Anterior cingulate cortex (tissue), 58 donors: ENCODE measurements around the gene GJD4.

Experiments
- DNase-seq, 58 donors: peaks; one replicate each; lab custom pipeline; 2025; lab: John Stamatoyannopoulos, UW

GJD4 gene, protein sequence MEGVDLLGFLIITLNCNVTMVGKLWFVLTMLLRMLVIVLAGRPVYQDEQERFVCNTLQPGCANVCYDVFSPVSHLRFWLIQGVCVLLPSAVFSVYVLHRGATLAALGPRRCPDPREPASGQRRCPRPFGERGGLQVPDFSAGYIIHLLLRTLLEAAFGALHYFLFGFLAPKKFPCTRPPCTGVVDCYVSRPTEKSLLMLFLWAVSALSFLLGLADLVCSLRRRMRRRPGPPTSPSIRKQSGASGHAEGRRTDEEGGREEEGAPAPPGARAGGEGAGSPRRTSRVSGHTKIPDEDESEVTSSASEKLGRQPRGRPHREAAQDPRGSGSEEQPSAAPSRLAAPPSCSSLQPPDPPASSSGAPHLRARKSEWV

DNA sequence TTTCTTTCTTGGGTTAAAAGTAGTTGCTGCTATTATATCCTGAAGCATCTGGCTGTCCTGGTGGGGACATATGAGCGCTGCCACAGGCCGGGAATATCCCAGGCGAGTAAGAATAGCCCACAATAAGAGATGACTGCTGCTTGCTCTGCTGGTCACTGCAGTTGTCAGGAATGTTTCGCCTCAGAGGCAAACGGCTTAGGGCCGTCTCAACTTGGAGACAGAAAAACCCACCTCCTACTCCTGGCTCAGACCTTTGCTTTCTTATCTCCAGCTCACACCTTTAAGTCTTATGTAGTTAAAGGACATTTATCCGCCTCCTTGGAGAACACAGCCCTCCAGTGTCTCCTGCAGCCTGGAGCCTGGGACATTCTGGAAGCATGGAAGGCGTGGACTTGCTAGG is at the start of gene GJD4:
TSS of gene GJD4 (plus strand) at position 151 of the 400 bp plus-strand sequence. CDS start at position 378, 227 bp downstream.
- DNase-seq: no peak

DNA sequence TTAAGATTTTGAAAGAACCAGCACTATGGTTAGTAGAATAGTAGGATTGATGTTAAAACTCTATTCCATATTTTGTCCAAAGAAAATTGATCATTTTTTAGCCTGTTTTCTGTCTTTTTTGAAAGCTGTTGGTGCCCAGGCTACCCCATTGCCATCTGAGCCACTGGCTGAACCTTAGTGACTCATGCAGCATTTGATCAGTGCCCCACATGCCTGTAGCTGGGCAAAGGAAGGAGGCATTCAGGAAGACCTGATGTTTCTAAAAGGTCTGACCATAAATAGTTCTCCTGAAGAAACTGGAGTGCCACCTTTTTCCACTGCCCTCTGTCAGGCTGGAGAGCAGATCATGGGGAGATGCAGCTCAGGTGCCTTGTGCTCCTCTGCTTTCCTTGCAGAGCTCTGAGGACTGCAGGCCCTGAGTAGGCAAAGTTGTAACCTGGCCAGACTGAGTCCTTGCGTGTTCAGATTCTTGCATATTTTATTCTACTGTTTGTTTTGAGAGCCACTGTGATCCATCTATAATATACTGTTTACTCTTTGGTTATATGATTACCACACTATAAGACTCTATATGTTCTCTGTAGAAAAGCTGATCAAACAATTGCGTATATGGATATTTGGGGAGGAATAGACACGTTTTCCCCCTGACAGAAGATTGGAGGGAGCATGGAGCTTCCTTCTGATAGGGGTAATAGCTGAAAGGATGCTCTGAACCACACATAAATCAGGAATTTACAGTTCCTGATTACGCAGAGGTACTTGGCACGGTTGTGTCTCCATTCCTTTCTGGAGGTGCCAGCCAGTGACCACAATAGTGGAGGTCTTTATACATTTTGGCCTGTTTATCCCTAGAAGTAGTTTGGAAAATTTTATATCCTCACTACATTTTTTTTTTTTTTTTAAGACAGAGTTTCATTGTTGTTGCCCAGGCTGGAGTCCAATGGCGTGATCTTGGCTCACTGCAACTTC is 48.9 kb upstream of the GJD4 start:
- no peak for DNase-seq

DNA sequence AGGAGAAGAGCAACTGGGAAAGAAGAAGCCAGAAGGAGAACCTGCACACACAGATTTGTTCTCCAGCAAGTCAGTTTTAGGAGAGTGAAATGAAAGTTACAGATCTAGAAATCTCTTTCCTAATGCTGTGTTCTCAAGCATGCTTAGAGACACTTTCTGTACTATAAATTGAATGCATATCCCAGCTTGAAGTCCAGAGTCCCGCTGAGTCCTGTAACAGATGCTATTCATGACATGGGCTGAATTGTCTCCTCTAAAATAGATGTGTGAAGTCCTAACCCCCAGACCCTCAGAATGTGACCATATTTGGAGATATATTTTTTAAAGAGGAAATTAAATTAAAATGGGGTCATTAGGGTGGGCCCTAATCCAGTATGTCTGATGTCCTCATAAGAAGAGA is 46.9 kb upstream of the GJD4 start:
- no peak for DNase-seq

DNA sequence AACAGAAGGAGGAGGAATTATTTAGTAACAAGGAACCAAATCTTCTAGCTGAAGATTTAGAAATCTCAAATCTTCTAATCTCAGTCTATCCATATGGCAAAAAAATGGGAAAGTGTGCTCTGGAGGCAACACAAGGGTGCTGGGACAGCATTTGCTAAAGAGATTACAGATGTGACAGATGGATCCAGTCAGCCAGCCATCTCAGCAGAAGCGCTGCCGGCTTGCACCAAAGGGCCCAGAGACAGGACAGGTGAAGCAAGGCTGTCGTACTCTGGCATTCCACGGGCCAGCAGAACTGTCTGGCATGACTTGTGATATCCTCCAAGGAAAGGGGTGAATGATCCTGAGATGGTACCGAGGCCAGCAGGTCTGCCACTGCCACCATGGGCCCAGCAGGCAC is 45.7 kb upstream of the GJD4 start:
- DNase-seq: peak in 1 of 58 donors; percentile 6

DNA sequence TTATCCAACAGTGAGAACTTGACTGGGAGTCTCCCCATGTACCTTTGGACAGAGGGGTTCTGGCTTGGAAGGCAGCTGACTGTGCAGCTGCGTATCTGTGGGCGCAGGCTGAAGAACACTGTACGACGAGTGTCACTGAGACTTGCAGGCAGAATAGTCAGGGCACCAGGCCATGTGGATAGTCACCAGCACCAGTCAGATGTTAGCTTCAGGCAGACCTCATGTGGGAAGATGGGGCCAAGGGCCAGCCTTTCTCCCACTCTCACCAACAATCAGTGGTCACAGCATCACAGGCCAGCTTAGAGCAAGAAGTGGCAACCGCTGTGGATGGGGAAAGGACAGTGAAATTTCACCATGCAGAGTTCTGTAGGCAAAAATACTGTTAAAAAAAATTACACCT is 43.4 kb upstream of the GJD4 start:
- DNase-seq: peak in 32 of 58 donors; percentile 15 to 73 (median 40)

DNA sequence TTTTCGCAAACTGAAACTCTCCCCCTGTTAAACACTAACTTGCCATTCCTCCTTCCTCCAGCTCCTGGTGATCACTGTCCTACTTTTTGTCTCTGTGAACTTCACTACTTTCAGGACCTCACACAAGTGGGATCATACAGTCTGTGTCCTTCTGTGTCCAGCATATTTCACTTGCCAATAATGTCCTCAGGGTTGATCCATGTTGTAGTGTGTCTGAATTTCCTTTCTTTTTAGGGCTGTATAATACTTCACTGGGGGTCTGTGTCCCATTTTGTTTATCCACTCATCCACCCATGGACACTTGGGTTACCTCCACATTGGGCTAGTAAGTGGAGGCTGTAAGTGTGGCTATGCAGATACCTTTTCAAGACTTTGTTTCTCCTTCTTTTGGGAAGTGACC is 42.7 kb upstream of the GJD4 start:
- no peak for DNase-seq

DNA sequence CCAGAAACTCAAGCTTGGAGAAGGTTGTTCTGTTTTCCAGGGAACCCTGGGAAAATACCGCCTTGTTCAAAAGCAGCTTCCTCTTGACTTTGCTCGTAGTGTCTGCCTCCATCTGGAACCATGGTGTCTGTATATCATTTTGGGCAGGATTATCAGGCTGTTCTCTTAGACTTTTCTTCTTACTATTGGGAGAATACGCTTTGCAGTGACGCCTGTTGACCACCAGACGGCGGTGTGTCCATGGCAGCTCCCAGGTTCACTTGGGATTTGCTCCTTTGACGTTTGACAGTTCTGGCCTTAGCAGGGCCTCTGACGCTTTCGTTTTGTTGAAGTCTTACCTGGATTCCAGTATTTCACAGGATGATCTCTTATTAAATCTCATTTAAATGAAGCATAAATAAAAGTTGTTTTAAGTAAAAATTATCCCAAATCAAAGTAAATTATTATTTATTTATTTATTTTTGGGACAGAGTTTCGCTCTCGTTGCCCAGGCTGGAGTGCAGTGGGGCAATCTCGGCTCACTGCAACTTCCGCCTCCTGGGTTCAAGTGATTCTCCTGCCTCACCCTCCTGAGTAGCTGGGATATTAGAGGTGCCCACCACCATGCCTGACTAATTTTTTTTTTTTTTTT is 41.8 kb upstream of the GJD4 start:
- DNase-seq: peak in 14 of 58 donors; percentile 8 to 45 (median 31)

DNA sequence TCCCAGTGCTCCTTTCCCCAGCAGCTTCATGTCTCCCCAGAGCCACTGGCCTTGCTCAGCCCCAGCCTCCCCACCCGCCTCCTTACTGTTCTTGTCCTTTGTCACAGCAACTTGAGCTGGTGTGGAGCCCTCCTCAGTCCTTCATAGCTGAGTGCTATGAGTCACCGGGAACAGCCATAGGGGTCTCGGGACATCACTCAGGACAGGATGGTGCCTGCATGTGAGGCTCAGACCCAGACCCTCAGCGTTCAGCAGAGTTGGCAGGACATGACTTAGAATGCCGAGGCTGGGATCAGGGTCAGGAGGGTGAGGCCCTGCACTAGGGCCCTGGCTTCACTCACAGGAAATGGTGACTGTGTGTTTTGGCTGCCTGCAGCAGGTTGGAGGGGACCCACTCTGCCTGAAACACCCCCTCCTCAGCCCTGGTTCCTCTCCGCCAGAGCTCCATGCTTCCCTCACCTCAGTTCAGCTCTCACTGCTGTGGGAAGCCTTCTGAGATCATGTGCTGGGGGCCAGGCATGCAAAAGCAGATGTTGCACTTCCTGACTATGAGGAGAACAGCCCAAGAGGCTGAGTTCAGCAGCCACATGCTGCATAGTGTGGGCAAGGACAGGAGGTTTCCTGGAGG is 40.7 kb upstream of the GJD4 start:
- DNase-seq: peak in 12 of 58 donors; percentile 14 to 41 (median 25)

DNA sequence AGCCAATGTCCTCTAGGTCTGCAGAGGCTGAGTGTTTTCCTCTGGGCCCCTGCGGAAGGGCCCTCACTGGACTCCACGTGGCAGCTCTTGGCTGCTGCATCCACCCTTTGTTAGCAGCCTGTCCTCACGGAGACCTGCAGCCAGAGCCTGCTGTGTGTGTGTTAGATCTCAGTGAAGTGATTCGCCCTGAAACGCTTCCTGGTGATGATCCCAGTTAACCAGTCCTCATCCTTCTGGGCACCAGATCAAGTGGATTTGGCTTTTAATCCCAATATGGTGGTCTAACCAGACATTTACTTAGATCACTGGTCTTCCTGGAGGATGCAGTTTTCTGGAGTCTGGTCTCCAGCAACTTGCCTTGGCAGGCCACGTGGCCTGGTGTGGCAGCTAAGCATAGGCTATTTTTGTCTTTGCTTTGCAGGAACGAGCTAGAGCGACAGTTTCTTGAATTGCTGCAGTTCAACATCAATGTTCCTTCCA is 39.5 kb upstream of the GJD4 start:
- peak in 41 of 58 donors; percentile 18 to 76 (median 44) for DNase-seq

DNA sequence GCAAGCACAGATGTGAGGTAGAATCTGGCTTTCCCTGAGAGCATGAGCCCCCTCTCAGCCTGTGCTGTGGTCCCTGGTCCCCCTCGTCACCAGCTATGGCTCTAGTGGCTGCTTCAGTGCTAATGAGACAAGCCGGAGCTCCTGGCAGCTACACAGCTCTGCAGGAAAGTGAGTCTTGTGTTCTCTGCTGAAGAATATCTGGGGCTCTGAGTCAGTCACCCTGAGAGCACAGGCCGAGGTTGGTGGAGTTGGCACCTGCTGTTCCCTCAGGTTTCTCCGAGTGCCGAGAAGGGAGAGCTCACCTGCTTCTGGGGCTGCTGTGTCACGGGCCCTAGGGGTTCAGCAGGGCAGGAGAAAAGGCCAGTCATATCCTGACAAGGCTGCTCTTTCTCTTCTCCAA is 37.2 kb upstream of the GJD4 start:
- no peak for DNase-seq

DNA sequence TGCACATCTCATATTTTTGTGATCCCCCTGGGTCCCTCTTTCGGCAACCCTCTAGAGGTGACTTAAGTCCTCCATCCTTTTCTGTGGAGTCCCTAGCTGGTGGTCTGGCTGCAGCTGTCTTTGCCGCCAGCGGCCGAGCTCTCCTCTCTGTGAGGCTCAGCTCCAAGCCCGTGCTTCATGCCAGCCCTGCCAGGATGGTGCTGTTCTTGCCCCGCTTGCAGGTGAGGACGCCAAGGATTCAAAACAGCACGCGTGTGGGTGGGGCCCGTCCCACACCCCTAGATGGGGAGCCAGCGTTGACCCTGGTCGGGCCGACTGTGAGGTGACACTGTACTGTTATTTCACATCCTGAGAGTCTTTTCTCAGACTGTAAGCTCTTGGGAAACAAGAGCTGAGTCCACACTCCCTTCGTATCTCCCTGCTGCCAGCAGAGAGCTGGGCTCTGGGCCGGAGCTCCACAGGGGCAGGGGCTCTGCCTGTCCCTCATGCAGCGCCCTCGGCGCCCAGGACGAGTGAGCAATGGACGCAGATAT is 36.6 kb upstream of the GJD4 start:
- no peak for DNase-seq

DNA sequence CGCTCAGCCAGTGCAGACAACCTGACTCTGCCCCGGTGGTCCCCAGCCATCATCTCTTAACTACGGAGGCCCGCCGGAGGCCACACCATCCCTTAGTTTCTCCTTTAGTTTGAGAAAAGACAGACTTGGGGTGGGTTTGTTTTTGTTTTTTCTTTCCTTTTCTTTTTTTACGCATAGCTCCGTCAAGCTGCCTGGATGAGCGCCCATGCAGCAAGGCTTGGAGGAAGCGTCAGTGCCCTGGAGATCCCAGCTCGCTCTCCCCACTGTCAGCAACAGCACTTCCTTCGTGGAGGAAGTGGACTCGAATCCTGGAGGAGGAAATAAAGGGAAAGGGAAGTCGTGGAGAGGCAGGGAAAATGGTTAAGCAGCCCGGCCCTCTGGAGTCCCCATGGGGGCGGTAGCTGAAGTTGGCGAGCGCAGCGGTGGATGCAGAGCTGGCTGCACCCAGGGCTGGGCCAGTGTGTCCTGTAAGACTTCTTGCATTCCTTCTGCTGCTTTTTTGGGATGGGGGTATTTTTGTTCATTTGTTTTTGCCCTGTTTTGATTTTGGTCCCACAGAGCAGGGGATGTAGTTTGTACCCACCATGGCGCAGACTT is 35.9 kb upstream of the GJD4 start:
- DNase-seq: no peak

DNA sequence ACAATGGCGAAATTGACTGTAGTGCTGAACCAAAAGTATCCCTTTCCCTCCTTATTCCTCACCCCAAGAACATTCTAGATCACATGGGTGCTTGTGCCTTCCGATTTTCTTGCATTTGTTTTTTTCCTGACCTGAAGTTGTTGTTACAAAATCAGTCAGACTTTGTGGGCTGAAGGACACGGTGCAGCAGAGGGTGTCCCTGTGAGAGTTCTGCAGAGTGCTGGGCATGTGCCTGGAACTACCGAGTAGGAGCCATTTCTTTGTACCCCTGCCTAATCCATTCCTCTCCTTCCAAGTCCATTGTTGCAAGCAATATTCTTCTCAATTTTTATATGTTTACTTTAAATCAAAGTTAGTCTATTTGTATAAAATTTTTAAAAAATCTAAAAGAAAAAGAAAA is 35.3 kb upstream of the GJD4 start:
- DNase-seq: no peak

DNA sequence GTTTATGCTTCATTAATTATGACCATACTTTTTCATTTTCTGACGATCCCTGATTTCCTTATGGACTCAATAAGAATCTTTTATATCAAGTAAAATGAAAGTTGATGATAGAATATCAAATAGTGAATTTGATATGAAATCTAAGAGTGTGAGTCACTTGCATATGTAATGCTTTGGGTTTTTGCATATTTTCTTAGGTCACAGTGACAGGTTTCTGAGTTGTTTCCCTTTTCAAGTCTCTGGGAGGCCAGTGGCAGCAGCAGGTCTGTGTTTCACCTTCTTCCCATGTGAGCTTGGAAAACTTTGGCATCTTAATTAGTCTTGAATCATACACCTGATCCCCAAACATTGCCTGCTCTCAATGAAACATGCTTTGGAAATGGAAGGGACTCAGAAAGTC is 34.7 kb upstream of the GJD4 start:
- no peak for DNase-seq

DNA sequence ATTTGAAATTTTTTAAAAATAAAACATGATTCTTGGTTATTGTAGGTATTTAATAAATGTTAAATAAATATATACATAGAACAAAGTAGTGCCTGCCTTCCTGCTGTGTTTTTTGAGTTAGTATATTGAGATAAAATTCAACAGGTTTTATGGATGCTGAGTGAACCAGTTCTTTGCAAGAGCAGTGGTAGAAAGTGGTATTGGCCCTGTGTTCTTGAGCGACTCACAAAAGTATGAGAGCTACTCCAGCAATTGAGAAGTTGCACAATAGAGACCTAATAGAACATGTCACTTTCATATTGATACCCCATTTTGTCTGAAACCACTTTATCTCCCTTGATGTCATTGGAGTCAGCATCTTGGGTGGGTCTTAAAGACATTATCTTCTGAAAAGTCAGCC is 32.6 kb upstream of the GJD4 start:
- no peak for DNase-seq

DNA sequence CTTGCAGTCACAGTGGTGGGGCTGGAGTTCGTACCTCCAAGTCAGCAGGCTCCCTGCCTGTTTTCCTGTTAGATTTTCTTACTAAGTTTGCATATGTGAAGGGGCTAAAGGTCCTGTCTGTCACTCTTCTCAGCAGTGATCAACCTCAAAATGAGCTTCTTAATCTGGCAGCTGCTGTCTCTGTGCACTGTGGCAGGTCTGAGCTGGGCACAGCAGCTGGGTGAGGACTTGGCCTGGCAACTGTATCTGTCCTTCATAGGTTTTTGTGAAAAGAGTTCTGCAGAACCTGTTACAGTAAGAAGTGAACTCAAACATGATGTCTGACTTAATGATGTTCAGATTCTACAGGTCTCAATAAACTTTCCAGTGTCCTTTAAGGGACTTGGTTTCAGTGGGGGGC is 31.3 kb upstream of the GJD4 start:
- DNase-seq: no peak

DNA sequence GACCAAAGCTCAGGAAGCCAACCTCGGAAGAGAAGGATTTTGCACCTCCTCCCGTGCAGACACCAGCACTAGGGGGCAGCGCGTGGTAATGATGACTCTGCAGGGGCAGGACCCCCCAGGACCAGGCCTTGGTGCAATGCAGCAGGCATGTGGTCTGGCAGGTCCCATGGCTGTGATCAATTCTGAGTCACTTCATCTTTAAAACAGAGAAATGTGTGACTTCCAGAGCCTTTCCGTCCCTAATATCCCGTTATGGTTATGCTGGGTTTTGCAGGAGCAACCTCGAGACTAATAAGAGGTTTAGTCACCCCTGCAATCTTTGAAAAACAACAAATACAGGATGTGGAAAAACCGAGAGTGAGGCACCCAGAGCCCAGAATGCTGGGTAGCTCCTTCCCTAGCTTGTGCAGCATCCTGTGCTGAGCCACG is 30.2 kb upstream of the GJD4 start:
- no peak for DNase-seq

DNA sequence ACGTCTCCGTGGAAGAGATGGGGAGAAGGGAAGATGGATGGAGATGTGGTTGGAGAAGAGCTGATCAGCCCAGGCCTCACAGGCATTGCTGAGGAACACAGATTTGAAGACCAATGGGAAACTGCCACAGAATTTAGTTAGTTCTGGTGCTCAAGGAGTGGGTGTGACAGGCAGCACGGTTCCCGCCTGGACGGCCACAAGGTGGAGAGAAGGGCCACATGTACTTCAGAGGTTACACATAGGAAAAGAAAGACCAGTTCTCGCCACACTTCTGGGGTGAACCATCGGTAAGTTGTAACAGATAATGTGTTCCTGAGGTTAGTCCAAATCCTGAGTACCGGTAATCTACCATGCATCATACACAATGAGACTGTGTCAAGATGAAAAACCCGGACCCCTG is 29.5 kb upstream of the GJD4 start:
- no peak for DNase-seq

DNA sequence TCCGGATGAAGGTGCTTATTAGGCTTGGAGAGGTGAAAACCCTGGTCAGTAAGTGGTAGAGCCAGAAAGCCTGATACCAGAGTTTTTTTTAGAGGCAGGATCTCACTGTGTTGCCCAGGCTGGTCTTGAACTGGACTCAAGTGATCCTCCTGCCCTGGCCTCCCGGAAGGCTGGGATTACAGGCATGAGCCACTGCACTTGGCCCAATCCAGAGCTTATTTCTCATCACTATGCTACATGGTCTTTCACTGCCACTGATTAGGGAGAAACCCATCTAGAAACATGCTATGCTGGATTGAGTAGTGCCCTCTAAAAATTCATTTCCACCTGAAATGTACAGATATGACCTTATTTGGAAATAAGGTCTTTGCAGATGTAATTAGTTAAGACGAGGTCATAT is 28.4 kb upstream of the GJD4 start:
- DNase-seq: no peak
